HepG2 (cell line): ENCODE results near the gene STUB1. TPM values are rescaled to one million over a fixed set of nuclear protein-coding genes. Genes with fewer than 3 reads are reported as not detected.

Experiments used
- HOXA9 ChIP-seq: sonication (generic); formaldehyde crosslinking; IDR thresholded peaks from 2 replicates; pipeline ENCODE4 v1.8.1; 2022; ENCODE audit warnings: missing genetic modification reagents, mild to moderate bottlenecking, moderate library complexity, borderline replicate concordance
- KLF16 ChIP-seq, 2 experiments: sonication (generic) in 1 of 2; formaldehyde crosslinking in 1 of 2; IDR thresholded peaks; 2 replicates each; pipeline versions ENCODE4 v1.6.1 to v1.8.0; 2016 to 2023; ENCODE audit warnings: missing genetic modification reagents in 2 of 2, missing compliant biosample characterization in 1 of 2
- MEIS2 ChIP-seq: sonication (generic); formaldehyde crosslinking; IDR thresholded peaks from 2 replicates; pipeline ENCODE4 v1.9.0; 2021; ENCODE audit warnings: mild to moderate bottlenecking, missing genetic modification reagents
- MXD4 ChIP-seq: IDR thresholded peaks from 2 replicates; pipeline ENCODE4 v1.6.1; 2016; ENCODE audit warnings: mild to moderate bottlenecking, missing biosample characterization, missing genetic modification reagents
- RFXANK ChIP-seq: IDR thresholded peaks from 2 replicates; pipeline ENCODE4 v1.6.1; 2016
- TAF15 ChIP-seq: fragments of 200-400 bp; formaldehyde crosslinking; IDR thresholded peaks from one replicate; pipeline ENCODE4 v1.6.1; 2018; ENCODE audit warnings: mild to moderate bottlenecking, low read depth, low read length; ENCODE audit not compliant: poor library complexity, severe bottlenecking
- ZFY ChIP-seq: sonication (generic); formaldehyde crosslinking; IDR thresholded peaks from 2 replicates; pipeline ENCODE4 v1.4.0; 2020; ENCODE audit warnings: missing genetic modification reagents
- ZNF337 ChIP-seq: sonication (generic); formaldehyde crosslinking; IDR thresholded peaks from 2 replicates; pipeline ENCODE4 v1.5.1; 2020; ENCODE audit warnings: missing genetic modification reagents, low read depth, mild to moderate bottlenecking, borderline replicate concordance
- ZNF33B ChIP-seq: sonication (generic); formaldehyde crosslinking; IDR thresholded peaks from 2 replicates; pipeline ENCODE4 v1.5.1; 2020; ENCODE audit warnings: mild to moderate bottlenecking, missing genetic modification reagents
- ZNF841 ChIP-seq: sonication (generic); formaldehyde crosslinking; IDR thresholded peaks from 2 replicates; pipeline ENCODE4 v1.8.1; 2023; ENCODE audit warnings: missing genetic modification reagents, borderline replicate concordance
- polyA plus RNA-seq, 8 experiments: library from polyadenylated mRNA; depleted of rRNA in 3 of 8; stranded (reverse) in 7 of 8; unstranded in 1 of 8; fragments of >200 nt; fragmentation: Illumina TruSeq in 4 of 8; extraction: Trizol in 4 of 8; gene quantifications; 2 replicates each; pipeline versions ENCODE4 v1.2.1 to v1.2.3, GENCODE V29; 2011 to 2016; ENCODE audit warnings: low read depth in 4 of 8, missing spikeins in 1 of 8, mixed read lengths in 1 of 8; ENCODE audit not compliant: insufficient read depth in 1 of 8
- total RNA-seq, 5 experiments: library from RNA; depleted of rRNA; stranded (reverse); fragments of >200 nt; fragmentation: Illumina TruSeq; extraction: Trizol; gene quantifications; 2 replicates each; pipeline ENCODE4 v1.2.3, GENCODE V29; 2016; ENCODE audit warnings: low read depth in 1 of 5
- TF ChIP-seq, protein P1 (sequence below): sonication (generic); formaldehyde crosslinking; IDR thresholded peaks from 2 replicates; pipeline ENCODE4 v1.9.0; 2021; ENCODE audit warnings: missing genetic modification reagents, borderline replicate concordance
- TF ChIP-seq, protein P2 (sequence below): sonication (generic); formaldehyde crosslinking; IDR thresholded peaks from 2 replicates; pipeline ENCODE4 v1.5.1; 2020; ENCODE audit warnings: mild to moderate bottlenecking, moderate library complexity, missing genetic modification reagents
- TF ChIP-seq, protein P3 (sequence below): sonication (generic); formaldehyde crosslinking; IDR thresholded peaks from 2 replicates; pipeline ENCODE4 v1.8.0; 2022; ENCODE audit warnings: mild to moderate bottlenecking, missing genetic modification reagents

The STUB1 gene
- total and polyA plus RNA-seq, 2 of the 13 experiments (the other 11 are each of a cell fraction or from before 2014, with no cell fraction given): 52.9 to 78.2 TPM

DNA sequence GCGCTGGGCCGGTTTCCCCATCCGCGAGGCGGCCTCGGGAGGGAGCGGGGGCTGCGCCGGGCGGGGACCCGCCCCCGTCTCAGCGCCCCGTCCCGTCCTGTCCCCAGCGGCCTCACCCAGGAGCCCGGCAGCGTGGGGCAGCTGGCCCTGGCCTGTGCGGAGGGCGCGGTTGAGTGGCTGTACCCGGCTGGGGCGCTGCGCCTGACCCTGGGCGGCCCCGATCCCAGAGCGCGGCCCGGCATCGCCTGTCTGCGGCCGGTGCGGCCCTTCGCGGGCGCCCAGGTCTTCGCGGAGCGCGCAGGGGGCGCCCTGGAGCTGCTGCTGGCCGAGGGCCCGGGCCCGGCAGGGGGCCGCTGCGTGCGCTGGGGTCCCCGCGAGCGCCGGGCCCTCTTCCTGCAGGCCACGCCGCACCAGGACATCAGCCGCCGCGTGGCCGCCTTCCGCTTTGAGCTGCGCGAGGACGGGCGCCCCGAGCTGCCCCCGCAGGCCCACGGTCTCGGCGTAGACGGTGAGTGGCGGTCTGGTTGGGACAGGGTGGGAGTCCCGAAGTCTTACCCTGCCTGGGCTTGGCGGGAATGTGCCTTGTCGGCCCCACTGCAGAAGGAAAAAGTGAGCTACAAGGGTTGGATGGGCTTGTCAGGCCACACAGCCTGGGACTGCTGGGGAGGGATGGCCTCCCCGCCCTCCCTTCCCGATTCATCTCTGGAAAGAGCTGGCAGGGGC, 35.4 kb downstream of the STUB1 start (continued):
- TF ChIP-seq, protein P1, sequence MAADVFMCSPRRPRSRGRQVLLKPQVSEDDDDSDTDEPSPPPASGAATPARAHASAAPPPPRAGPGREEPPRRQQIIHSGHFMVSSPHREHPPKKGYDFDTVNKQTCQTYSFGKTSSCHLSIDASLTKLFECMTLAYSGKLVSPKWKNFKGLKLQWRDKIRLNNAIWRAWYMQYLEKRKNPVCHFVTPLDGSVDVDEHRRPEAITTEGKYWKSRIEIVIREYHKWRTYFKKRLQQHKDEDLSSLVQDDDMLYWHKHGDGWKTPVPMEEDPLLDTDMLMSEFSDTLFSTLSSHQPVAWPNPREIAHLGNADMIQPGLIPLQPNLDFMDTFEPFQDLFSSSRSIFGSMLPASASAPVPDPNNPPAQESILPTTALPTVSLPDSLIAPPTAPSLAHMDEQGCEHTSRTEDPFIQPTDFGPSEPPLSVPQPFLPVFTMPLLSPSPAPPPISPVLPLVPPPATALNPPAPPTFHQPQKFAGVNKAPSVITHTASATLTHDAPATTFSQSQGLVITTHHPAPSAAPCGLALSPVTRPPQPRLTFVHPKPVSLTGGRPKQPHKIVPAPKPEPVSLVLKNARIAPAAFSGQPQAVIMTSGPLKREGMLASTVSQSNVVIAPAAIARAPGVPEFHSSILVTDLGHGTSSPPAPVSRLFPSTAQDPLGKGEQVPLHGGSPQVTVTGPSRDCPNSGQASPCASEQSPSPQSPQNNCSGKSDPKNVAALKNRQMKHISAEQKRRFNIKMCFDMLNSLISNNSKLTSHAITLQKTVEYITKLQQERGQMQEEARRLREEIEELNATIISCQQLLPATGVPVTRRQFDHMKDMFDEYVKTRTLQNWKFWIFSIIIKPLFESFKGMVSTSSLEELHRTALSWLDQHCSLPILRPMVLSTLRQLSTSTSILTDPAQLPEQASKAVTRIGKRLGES (CRISPR knock-in tag): no peak
- TF ChIP-seq, protein P2, sequence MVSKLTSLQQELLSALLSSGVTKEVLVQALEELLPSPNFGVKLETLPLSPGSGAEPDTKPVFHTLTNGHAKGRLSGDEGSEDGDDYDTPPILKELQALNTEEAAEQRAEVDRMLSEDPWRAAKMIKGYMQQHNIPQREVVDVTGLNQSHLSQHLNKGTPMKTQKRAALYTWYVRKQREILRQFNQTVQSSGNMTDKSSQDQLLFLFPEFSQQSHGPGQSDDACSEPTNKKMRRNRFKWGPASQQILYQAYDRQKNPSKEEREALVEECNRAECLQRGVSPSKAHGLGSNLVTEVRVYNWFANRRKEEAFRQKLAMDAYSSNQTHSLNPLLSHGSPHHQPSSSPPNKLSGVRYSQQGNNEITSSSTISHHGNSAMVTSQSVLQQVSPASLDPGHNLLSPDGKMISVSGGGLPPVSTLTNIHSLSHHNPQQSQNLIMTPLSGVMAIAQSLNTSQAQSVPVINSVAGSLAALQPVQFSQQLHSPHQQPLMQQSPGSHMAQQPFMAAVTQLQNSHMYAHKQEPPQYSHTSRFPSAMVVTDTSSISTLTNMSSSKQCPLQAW (CRISPR knock-in tag): no peak
- TF ChIP-seq RFXANK (CRISPR knock-in tag) (no peak), ZNF337 (CRISPR knock-in tag) (no peak), KLF16 (CRISPR knock-in tag; IDR thresholded peaks at IDR 0.05) (no peak), TAF15 (peak; percentile 13), HOXA9 (CRISPR knock-in tag) (no peak), MEIS2 (no peak), ZNF33B (CRISPR knock-in tag) (no peak), ZNF841 (CRISPR knock-in tag) (no peak), ZFY (CRISPR knock-in tag) (peak; percentile 54; the same call in 1 of the 2 replicates), MXD4 (CRISPR knock-in tag) (0 out of 2 replicates have a peak, but pooled peaks have one; percentile 32)
- TF ChIP-seq, protein P3, sequence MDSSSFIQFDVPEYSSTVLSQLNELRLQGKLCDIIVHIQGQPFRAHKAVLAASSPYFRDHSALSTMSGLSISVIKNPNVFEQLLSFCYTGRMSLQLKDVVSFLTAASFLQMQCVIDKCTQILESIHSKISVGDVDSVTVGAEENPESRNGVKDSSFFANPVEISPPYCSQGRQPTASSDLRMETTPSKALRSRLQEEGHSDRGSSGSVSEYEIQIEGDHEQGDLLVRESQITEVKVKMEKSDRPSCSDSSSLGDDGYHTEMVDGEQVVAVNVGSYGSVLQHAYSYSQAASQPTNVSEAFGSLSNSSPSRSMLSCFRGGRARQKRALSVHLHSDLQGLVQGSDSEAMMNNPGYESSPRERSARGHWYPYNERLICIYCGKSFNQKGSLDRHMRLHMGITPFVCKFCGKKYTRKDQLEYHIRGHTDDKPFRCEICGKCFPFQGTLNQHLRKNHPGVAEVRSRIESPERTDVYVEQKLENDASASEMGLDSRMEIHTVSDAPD (CRISPR knock-in tag): no peak
